ENCODE results near the gene IGLL1. TPM values are rescaled to one million over a fixed set of nuclear protein-coding genes. Genes with fewer than 3 reads are reported as not detected.

The IGLL1 gene
- total and polyA plus RNA-seq, 2 experiments from 2014 or later, result not detected

GRCh38 chr22:23539135-23539838 is 40.8 kb downstream of the IGLL1 start:
- H3K4me1 ChIP-seq (ENCODE audit: insufficient read depth), result peaks cover 42% of the 10 kb centered on the region
- H3K4me2 ChIP-seq, result 0 out of 2 replicates have a peak overlapping the region, but pooled peaks have one; percentile 42
- TF ChIP-seq CTCF (conservative IDR thresholded peaks at IDR 0.05; ENCODE audit: low read depth in 2 of 2) (peak; percentile 87 to 96), ZNF114 (CRISPR knock-in tag; IDR thresholded peaks at IDR 0.05) (no peak), REST (IDR thresholded peaks at IDR 0.05; ENCODE audit: unreplicated experiment) (no peak), NANOG (IDR thresholded peaks at IDR 0.05; ENCODE audit: borderline replicate concordance) (no peak), ETS1 (IDR thresholded peaks at IDR 0.05) (no peak), CREB1 (CRISPR knock-in tag; IDR thresholded peaks at IDR 0.05; ENCODE audit: low read depth) (0 out of 2 replicates have a peak, but pooled peaks have one; percentile 30), POLR2AphosphoS5 (IDR thresholded peaks at IDR 0.05; ENCODE audit: low read depth) (no peak), ZNF462 (CRISPR knock-in tag; IDR thresholded peaks at IDR 0.05) (no peak), EZH2phosphoT487 (IDR thresholded peaks at IDR 0.05; ENCODE audit: unreplicated experiment) (no peak), ZNF331 (CRISPR knock-in tag; IDR thresholded peaks at IDR 0.05; ENCODE audit: low read depth) (no peak)
- peaks cover 2% of the 10 kb centered on the region; the same call in 2 of the 3 replicates for H3K9me3 Mint-ChIP-seq
- 0 out of 3 replicates have a peak, but pooled peaks cover 4% of the 10 kb centered on the region for H3K36me3 Mint-ChIP-seq (ENCODE audit: low read depth)
- H3K27me3 Mint-ChIP-seq (ENCODE audit: insufficient read depth, low read depth, poor library complexity), result peaks cover 31% of the 10 kb centered on the region
- H3K27me3 ChIP-seq (ENCODE audit: insufficient read depth), result peaks cover 22% of the 10 kb centered on the region
- no peaks in the 10 kb centered on the region for H4K20me1 ChIP-seq (replicated peaks; ENCODE audit: insufficient read depth)
- no peaks in the 10 kb centered on the region for H3K9me2 ChIP-seq (ENCODE audit: insufficient read depth)
- peaks cover 5% of the 10 kb centered on the region; the same call in 1 of the 2 replicates for H3F3A ChIP-seq (replicated peaks; ENCODE audit: low read depth)
- DNase-seq (ENCODE audit: low spot score), result peak; percentile 95
- peak; percentile 86 for ATAC-seq
- no peak overlapping the region for H2AFZ ChIP-seq
- H3K4me3 ChIP-seq, result no peak overlapping the region
- no peak overlapping the region for H3K27ac Mint-ChIP-seq
- no peak overlapping the region for H3K27ac ChIP-seq (ENCODE audit: low read depth)
- H3K79me2 ChIP-seq (replicated peaks; ENCODE audit: insufficient read depth), result no peaks in the 10 kb centered on the region
- H3K36me3 ChIP-seq (ENCODE audit: insufficient read depth), result no peaks in the 10 kb centered on the region
- H3K4me3 Mint-ChIP-seq, result no peak overlapping the region
- peaks cover 46% of the 10 kb centered on the region for H3K4me1 Mint-ChIP-seq

Data from GM23338 (cell line).